Progenitor cell of endocrine pancreas (in vitro differentiated cells): ENCODE results near the gene PLAA. TPM values are rescaled to one million over a fixed set of nuclear protein-coding genes. Genes with fewer than 3 reads are reported as not detected.

ENCODE experiments used
- DNase-seq: peaks from one replicate; pipeline ENCODE4 v3.0.0; 2021; ENCODE audit warnings: low spot score; ENCODE audit not compliant: unreplicated experiment
- H3K27ac Mint-ChIP-seq: 2 replicates; pipeline ENCODE4 v1.8.0; 2021; ENCODE audit warnings: mild to moderate bottlenecking, moderate library complexity, mixed read lengths
- H3K27me3 Mint-ChIP-seq: 2 replicates; pipeline ENCODE4 v1.8.0; 2021; ENCODE audit warnings: mixed read lengths
- H3K36me3 Mint-ChIP-seq: 2 replicates; pipeline ENCODE4 v1.8.0; 2022; ENCODE audit warnings: mixed read lengths; ENCODE audit not compliant: insufficient read depth
- H3K4me1 Mint-ChIP-seq: 2 replicates; pipeline ENCODE4 v1.8.0; 2021; ENCODE audit warnings: low read depth, mixed read lengths
- H3K4me3 Mint-ChIP-seq: 2 replicates; pipeline ENCODE4 v1.8.0; 2021; ENCODE audit warnings: low read depth, mild to moderate bottlenecking, moderate library complexity, mixed read lengths
- H3K9me3 Mint-ChIP-seq: 2 replicates; pipeline ENCODE4 v1.8.0; 2021; ENCODE audit warnings: low read depth, mixed read lengths
- CTCF ChIP-seq: fragments of 200-600 bp; sonication (generic); IDR thresholded peaks from one replicate; pipeline ENCODE4 v1.5.0; 2021; ENCODE audit warnings: antibody characterized with exemption, mild to moderate bottlenecking; ENCODE audit not compliant: unreplicated experiment
- total RNA-seq: library from RNA; stranded (reverse); gene quantifications from 2 replicates; pipeline ENCODE4 v1.2.1, GENCODE V29; 2021

Gene PLAA
- total RNA-seq, 1 donor from 2014 or later = 46.6 TPM

GRCh38 chr9:26928902-26929495, 18.0 kb downstream of the PLAA start:
- H3K9me3 Mint-ChIP-seq = no peaks in the 10 kb centered on the region
- no peak overlapping the region for H3K4me3 Mint-ChIP-seq
- peaks cover 1% of the 10 kb centered on the region for H3K4me1 Mint-ChIP-seq
- peaks cover 16% of the 10 kb centered on the region for H3K36me3 Mint-ChIP-seq
- DNase-seq = no peak
- H3K27me3 Mint-ChIP-seq = no peaks in the 10 kb centered on the region
- no peak for TF ChIP-seq CTCF
- H3K27ac Mint-ChIP-seq = peak overlapping the region; percentile 33

GRCh38 chr9:26925609-26926008, 21.4 kb downstream of the PLAA start:
- no peak for TF ChIP-seq CTCF
- Mint-ChIP-seq H3K27ac (peak overlapping the region; percentile 14), H3K4me3 (no peak overlapping the region), H3K4me1 (peaks cover 1% of the 10 kb centered on the region), H3K27me3 (no peaks in the 10 kb centered on the region), H3K36me3 (peaks cover 19% of the 10 kb centered on the region), H3K9me3 (no peaks in the 10 kb centered on the region)
- no peak for DNase-seq

GRCh38 chr9:26919698-26920097, 27.3 kb downstream of the PLAA start:
- H3K4me1 Mint-ChIP-seq = no peaks in the 10 kb centered on the region
- no peaks in the 10 kb centered on the region for H3K9me3 Mint-ChIP-seq
- no peak overlapping the region for H3K27ac Mint-ChIP-seq
- no peaks in the 10 kb centered on the region for H3K27me3 Mint-ChIP-seq
- no peak overlapping the region for H3K4me3 Mint-ChIP-seq
- no peak for DNase-seq
- H3K36me3 Mint-ChIP-seq = peaks cover 27% of the 10 kb centered on the region
- no peak for TF ChIP-seq CTCF

- Mint-ChIP-seq H3K27me3 (no peaks in the 10 kb centered on the region), H3K36me3 (peaks cover 20% of the 10 kb centered on the region), H3K4me3 (no peak overlapping the region), H3K27ac (no peak overlapping the region), H3K9me3 (no peaks in the 10 kb centered on the region), H3K4me1 (no peaks in the 10 kb centered on the region)
- no peak for TF ChIP-seq CTCF
- DNase-seq = no peak
Observed at GRCh38 chr9:26913138-26913668, 33.8 kb downstream of the PLAA start.

- H3K9me3 Mint-ChIP-seq = no peaks in the 10 kb centered on the region
- no peak for TF ChIP-seq CTCF
- H3K27me3 Mint-ChIP-seq = no peaks in the 10 kb centered on the region
- H3K4me1 Mint-ChIP-seq = no peaks in the 10 kb centered on the region
- H3K4me3 Mint-ChIP-seq = no peak overlapping the region
- H3K36me3 Mint-ChIP-seq = peaks cover 19% of the 10 kb centered on the region
- no peak overlapping the region for H3K27ac Mint-ChIP-seq
- no peak for DNase-seq
Observed at GRCh38 chr9:26904671-26905070, 42.4 kb downstream of the PLAA start.
